HepG2 (cell line): Measurements from ENCODE around the gene TSHZ2. TPM values are rescaled to one million over a fixed set of nuclear protein-coding genes. Genes with fewer than 3 reads are reported as not detected.
A peak's percentile ranks its signal among the peaks of the same experiment; 100 is the strongest.

ENCODE experiments used
- CAMTA2 ChIP-seq: sonication (generic); formaldehyde crosslinking; IDR thresholded peaks from 2 replicates; pipeline ENCODE4 v1.4.0; 2020; ENCODE audit warnings: mild to moderate bottlenecking, missing genetic modification reagents, borderline replicate concordance
- CREB3 ChIP-seq: sonication (generic); formaldehyde crosslinking; IDR thresholded peaks from 2 replicates; pipeline ENCODE4 v1.5.0; 2020; ENCODE audit warnings: missing genetic modification reagents
- GFI1 ChIP-seq: sonication (generic); formaldehyde crosslinking; IDR thresholded peaks from 2 replicates; pipeline ENCODE4 v1.5.0; 2020; ENCODE audit warnings: missing genetic modification reagents, mild to moderate bottlenecking, borderline replicate concordance
- HNF4A ChIP-seq: sonication (generic); formaldehyde crosslinking; IDR thresholded peaks from 2 replicates; pipeline ENCODE4 v1.4.0; 2020; ENCODE audit warnings: missing genetic modification reagents
- HNRNPLL ChIP-seq: fragments of 200-400 bp; formaldehyde crosslinking; IDR thresholded peaks from 2 replicates; pipeline ENCODE4 v1.6.1; 2017; ENCODE audit warnings: mild to moderate bottlenecking, low read depth, low read length; ENCODE audit not compliant: poor library complexity, severe bottlenecking
- JDP2 ChIP-seq: sonication (generic); formaldehyde crosslinking; IDR thresholded peaks from 2 replicates; pipeline ENCODE4 v1.8.1; 2022; ENCODE audit warnings: missing genetic modification reagents, borderline replicate concordance
- MBD4 ChIP-seq: IDR thresholded peaks from 2 replicates; pipeline ENCODE4 v1.6.1; 2012; ENCODE audit warnings: low read length, inconsistent platforms, borderline replicate concordance
- POLR2AphosphoS2 ChIP-seq: IDR thresholded peaks from 2 replicates; pipeline ENCODE4 v1.6.1; 2011; ENCODE audit warnings: low read depth, low read length, improper control_type of control experiment
- RBAK ChIP-seq: sonication (generic); formaldehyde crosslinking; IDR thresholded peaks from 2 replicates; pipeline ENCODE4 v1.5.1; 2020; ENCODE audit warnings: mild to moderate bottlenecking, missing genetic modification reagents
- TRIM24 ChIP-seq: sonication (generic); formaldehyde crosslinking; IDR thresholded peaks from 2 replicates; pipeline ENCODE4 v1.8.0; 2022; ENCODE audit warnings: mild to moderate bottlenecking, missing genetic modification reagents
- YEATS4 ChIP-seq: sonication (generic); formaldehyde crosslinking; IDR thresholded peaks from 2 replicates; pipeline ENCODE4 v1.4.0; 2020; ENCODE audit warnings: missing genetic modification reagents, borderline replicate concordance
- ZBTB42 ChIP-seq: sonication (generic); formaldehyde crosslinking; IDR thresholded peaks from 2 replicates; pipeline ENCODE4 v1.5.0; 2020; ENCODE audit warnings: mild to moderate bottlenecking, missing genetic modification reagents
- ZNF253 ChIP-seq: sonication (generic); formaldehyde crosslinking; IDR thresholded peaks from 2 replicates; pipeline ENCODE4 v1.8.0; 2022; ENCODE audit warnings: mild to moderate bottlenecking, missing genetic modification reagents, borderline replicate concordance
- ZNF329 ChIP-seq: sonication (generic); formaldehyde crosslinking; IDR thresholded peaks from 2 replicates; pipeline ENCODE4 v1.9.0; 2021; ENCODE audit warnings: low read depth, mild to moderate bottlenecking, missing genetic modification reagents
- ZNF451 ChIP-seq: sonication (generic); formaldehyde crosslinking; IDR thresholded peaks from 2 replicates; pipeline ENCODE4 v1.5.0; 2020; ENCODE audit warnings: mild to moderate bottlenecking, missing genetic modification reagents
- ZNF562 ChIP-seq: sonication (generic); formaldehyde crosslinking; IDR thresholded peaks from 2 replicates; pipeline ENCODE4 v1.8.0; 2022; ENCODE audit warnings: missing genetic modification reagents, borderline replicate concordance
- ZNF720 ChIP-seq: sonication (generic); formaldehyde crosslinking; IDR thresholded peaks from 2 replicates; pipeline ENCODE4 v1.4.0; 2020; ENCODE audit warnings: missing genetic modification reagents
- ZNF772 ChIP-seq: sonication (generic); formaldehyde crosslinking; IDR thresholded peaks from 2 replicates; pipeline ENCODE4 v1.5.0; 2020; ENCODE audit warnings: mild to moderate bottlenecking, missing genetic modification reagents
- ZSCAN31 ChIP-seq: sonication (generic); formaldehyde crosslinking; IDR thresholded peaks from 2 replicates; pipeline ENCODE4 v1.5.0; 2020; ENCODE audit warnings: low read depth, mild to moderate bottlenecking, missing genetic modification reagents
- polyA plus RNA-seq, 8 experiments: library from polyadenylated mRNA; depleted of rRNA in 3 of 8; stranded (reverse) in 7 of 8; unstranded in 1 of 8; fragments of >200 nt; fragmentation: Illumina TruSeq in 4 of 8; extraction: Trizol in 4 of 8; gene quantifications; 2 replicates each; pipeline versions ENCODE4 v1.2.1 to v1.2.3, GENCODE V29; 2011 to 2016; ENCODE audit warnings: low read depth in 4 of 8, missing spikeins in 1 of 8, mixed read lengths in 1 of 8; ENCODE audit not compliant: insufficient read depth in 1 of 8
- total RNA-seq, 5 experiments: library from RNA; depleted of rRNA; stranded (reverse); fragments of >200 nt; fragmentation: Illumina TruSeq; extraction: Trizol; gene quantifications; 2 replicates each; pipeline ENCODE4 v1.2.3, GENCODE V29; 2016; ENCODE audit warnings: low read depth in 1 of 5
- TF ChIP-seq, protein P1 (sequence below): IDR thresholded peaks from 2 replicates; pipeline ENCODE4 v1.6.1; 2018; ENCODE audit warnings: missing genetic modification reagents, mild to moderate bottlenecking, missing compliant biosample characterization
- TF ChIP-seq, protein P2 (sequence below): sonication (generic); formaldehyde crosslinking; IDR thresholded peaks from 2 replicates; pipeline ENCODE4 v1.8.0; 2022; ENCODE audit warnings: missing genetic modification reagents, mild to moderate bottlenecking, moderate library complexity, borderline replicate concordance
- TF ChIP-seq, protein P3 (sequence below): IDR thresholded peaks from 2 replicates; pipeline ENCODE4 v1.6.1; 2016; ENCODE audit warnings: missing compliant biosample characterization, missing genetic modification reagents, borderline replicate concordance
- TF ChIP-seq, protein P4 (sequence below): conservative IDR thresholded peaks from 2 replicates; pipeline ENCODE4 v1.6.1; 2018; ENCODE audit warnings: missing genetic modification reagents

TSHZ2 gene
- total and polyA plus RNA-seq, 2 of the 13 experiments (the other 11 are each of a cell fraction or from before 2014, with no cell fraction given), result 0.01 TPM; not detected in 1

DNA sequence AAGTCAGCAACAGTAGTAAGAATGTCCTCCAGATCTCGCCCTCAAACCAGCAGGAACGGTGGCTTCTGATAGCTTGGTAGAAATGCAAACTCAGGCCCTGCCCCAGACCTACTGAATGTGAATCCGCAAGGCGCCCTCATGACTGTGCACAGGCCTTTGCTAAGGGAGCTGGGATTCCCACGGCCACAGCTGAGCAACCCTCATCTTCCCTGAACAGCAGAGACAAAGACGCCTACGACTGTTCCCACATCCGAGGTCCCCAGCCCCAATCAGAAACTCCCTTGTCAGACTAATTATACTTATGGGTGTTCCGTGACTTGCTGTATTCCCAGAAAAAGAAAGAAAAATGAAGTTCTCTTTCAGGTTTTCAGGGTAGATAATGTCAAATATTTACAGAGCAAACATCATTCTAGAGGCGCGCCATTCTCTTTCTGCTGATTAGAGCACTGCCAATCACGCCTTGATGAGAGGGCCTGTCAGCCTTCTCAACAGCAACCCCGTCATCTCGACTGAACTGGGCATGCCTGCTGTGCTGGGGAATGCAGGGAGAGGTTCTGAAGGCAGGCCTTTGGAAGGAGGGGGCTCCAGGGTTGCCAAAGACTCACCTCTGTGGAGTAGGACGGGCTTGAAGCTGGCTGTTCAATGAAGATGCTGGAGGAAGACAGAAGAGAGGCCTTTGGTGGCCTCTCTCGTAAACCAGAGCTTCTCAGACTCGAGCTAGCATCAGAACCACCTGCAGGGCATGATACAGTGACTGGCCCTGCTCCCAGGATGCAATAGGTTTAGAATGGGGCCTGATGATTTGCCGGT, 541.5 kb downstream of the TSHZ2 start (continued):
- TF ChIP-seq CREB3 (no peak), RBAK (CRISPR knock-in tag) (no peak), ZNF562 (CRISPR knock-in tag) (no peak), JDP2 (no peak), ZNF253 (CRISPR knock-in tag) (no peak), HNF4A (CRISPR knock-in tag) (no peak), HNRNPLL (no peak), GFI1 (CRISPR knock-in tag) (0 out of 2 replicates have a peak, but pooled peaks have one; percentile 46), ZNF451 (CRISPR knock-in tag) (no peak), MBD4 (no peak; the same call in 1 of the 2 replicates), POLR2AphosphoS2 (no peak), CAMTA2 (no peak), YEATS4 (CRISPR knock-in tag) (no peak), ZSCAN31 (no peak), ZNF329 (CRISPR knock-in tag) (no peak), TRIM24 (CRISPR knock-in tag) (no peak), ZBTB42 (no peak), ZNF772 (CRISPR knock-in tag) (no peak), ZNF720 (no peak)
- TF ChIP-seq, protein P1, sequence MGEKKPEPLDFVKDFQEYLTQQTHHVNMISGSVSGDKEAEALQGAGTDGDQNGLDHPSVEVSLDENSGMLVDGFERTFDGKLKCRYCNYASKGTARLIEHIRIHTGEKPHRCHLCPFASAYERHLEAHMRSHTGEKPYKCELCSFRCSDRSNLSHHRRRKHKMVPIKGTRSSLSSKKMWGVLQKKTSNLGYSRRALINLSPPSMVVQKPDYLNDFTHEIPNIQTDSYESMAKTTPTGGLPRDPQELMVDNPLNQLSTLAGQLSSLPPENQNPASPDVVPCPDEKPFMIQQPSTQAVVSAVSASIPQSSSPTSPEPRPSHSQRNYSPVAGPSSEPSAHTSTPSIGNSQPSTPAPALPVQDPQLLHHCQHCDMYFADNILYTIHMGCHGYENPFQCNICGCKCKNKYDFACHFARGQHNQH, result no peak
- TF ChIP-seq, protein P2, sequence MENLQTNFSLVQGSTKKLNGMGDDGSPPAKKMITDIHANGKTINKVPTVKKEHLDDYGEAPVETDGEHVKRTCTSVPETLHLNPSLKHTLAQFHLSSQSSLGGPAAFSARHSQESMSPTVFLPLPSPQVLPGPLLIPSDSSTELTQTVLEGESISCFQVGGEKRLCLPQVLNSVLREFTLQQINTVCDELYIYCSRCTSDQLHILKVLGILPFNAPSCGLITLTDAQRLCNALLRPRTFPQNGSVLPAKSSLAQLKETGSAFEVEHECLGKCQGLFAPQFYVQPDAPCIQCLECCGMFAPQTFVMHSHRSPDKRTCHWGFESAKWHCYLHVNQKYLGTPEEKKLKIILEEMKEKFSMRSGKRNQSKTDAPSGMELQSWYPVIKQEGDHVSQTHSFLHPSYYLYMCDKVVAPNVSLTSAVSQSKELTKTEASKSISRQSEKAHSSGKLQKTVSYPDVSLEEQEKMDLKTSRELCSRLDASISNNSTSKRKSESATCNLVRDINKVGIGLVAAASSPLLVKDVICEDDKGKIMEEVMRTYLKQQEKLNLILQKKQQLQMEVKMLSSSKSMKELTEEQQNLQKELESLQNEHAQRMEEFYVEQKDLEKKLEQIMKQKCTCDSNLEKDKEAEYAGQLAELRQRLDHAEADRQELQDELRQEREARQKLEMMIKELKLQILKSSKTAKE (CRISPR knock-in tag), result no peak
- TF ChIP-seq, protein P3, sequence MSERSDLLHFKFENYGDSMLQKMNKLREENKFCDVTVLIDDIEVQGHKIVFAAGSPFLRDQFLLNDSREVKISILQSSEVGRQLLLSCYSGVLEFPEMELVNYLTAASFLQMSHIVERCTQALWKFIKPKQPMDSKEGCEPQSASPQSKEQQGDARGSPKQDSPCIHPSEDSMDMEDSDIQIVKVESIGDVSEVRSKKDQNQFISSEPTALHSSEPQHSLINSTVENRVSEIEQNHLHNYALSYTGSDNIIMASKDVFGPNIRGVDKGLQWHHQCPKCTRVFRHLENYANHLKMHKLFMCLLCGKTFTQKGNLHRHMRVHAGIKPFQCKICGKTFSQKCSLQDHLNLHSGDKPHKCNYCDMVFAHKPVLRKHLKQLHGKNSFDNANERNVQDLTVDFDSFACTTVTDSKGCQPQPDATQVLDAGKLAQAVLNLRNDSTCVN (CRISPR knock-in tag), result peak; percentile 53; the same call in 1 of the 2 replicates
- TF ChIP-seq, protein P4, sequence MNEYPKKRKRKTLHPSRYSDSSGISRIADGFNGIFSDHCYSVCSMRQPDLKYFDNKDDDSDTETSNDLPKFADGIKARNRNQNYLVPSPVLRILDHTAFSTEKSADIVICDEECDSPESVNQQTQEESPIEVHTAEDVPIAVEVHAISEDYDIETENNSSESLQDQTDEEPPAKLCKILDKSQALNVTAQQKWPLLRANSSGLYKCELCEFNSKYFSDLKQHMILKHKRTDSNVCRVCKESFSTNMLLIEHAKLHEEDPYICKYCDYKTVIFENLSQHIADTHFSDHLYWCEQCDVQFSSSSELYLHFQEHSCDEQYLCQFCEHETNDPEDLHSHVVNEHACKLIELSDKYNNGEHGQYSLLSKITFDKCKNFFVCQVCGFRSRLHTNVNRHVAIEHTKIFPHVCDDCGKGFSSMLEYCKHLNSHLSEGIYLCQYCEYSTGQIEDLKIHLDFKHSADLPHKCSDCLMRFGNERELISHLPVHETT (CRISPR knock-in tag), result 0 out of 2 replicates have a peak, but pooled peaks have one; percentile 37
